HEK293 (cell line): ENCODE data around the gene TPD52L1.

Experiments
- HOXA7 ChIP-seq: sonication (generic); formaldehyde crosslinking; IDR thresholded peaks from 2 replicates; pipeline ENCODE4 v1.8.1; 2022; ENCODE audit warnings: missing genetic modification reagents, borderline replicate concordance
- MYNN ChIP-seq: fragments of 450-650 bp; formaldehyde crosslinking; IDR thresholded peaks from 2 replicates; pipeline ENCODE4 v1.5.1; 2016; ENCODE audit warnings: missing biosample characterization, missing genetic modification characterization, borderline replicate concordance
- REPIN1 ChIP-seq: fragments of 450-650 bp; formaldehyde crosslinking; IDR thresholded peaks from 2 replicates; pipeline ENCODE4 v1.5.1; 2017; ENCODE audit warnings: missing biosample characterization, missing genetic modification characterization, low read depth
- ZNF350 ChIP-seq: fragments of 450-650 bp; formaldehyde crosslinking; IDR thresholded peaks from 2 replicates; pipeline ENCODE4 v1.5.0; 2017; ENCODE audit warnings: missing biosample characterization, mild to moderate bottlenecking, missing genetic modification characterization
- ZSCAN30 ChIP-seq: fragments of 450-650 bp; IDR thresholded peaks from 2 replicates; pipeline ENCODE4 v1.5.1; 2018; ENCODE audit warnings: missing biosample characterization, mild to moderate bottlenecking, missing genetic modification characterization, moderate library complexity
- TF ChIP-seq, protein P1 (sequence below): fragments of 450-650 bp; formaldehyde crosslinking; IDR thresholded peaks from 2 replicates; pipeline ENCODE4 v1.5.1; 2016; ENCODE audit warnings: missing biosample characterization, missing genetic modification characterization
- TF ChIP-seq, protein P2 (sequence below): fragments of 450-650 bp; formaldehyde crosslinking; IDR thresholded peaks from 2 replicates; pipeline ENCODE4 v1.5.1; 2016; ENCODE audit warnings: missing biosample characterization, missing genetic modification characterization
- TF ChIP-seq, protein P3 (sequence below): fragments of 450-650 bp; formaldehyde crosslinking; IDR thresholded peaks from 2 replicates; pipeline ENCODE4 v1.5.1; 2016; ENCODE audit warnings: missing biosample characterization, missing genetic modification characterization

DNA sequence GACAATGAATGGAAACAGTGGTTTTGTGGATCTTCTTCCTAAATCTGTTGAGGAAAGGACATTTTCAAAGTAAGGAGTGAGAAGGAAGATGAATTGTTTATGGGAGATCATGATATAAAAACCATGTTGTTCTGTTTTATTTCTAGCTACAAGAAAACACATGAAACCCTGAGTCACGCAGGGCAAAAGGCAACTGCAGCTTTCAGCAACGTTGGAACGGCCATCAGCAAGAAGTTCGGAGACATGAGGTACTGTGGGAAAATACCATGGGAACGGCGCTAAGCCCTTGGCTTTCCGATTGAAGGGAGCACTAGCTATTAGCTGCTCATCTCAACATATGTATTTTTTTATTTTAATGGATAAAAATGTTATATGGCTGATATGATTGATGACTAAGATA, 94.6 kb downstream of the TPD52L1 start:
- TF ChIP-seq, protein P1, sequence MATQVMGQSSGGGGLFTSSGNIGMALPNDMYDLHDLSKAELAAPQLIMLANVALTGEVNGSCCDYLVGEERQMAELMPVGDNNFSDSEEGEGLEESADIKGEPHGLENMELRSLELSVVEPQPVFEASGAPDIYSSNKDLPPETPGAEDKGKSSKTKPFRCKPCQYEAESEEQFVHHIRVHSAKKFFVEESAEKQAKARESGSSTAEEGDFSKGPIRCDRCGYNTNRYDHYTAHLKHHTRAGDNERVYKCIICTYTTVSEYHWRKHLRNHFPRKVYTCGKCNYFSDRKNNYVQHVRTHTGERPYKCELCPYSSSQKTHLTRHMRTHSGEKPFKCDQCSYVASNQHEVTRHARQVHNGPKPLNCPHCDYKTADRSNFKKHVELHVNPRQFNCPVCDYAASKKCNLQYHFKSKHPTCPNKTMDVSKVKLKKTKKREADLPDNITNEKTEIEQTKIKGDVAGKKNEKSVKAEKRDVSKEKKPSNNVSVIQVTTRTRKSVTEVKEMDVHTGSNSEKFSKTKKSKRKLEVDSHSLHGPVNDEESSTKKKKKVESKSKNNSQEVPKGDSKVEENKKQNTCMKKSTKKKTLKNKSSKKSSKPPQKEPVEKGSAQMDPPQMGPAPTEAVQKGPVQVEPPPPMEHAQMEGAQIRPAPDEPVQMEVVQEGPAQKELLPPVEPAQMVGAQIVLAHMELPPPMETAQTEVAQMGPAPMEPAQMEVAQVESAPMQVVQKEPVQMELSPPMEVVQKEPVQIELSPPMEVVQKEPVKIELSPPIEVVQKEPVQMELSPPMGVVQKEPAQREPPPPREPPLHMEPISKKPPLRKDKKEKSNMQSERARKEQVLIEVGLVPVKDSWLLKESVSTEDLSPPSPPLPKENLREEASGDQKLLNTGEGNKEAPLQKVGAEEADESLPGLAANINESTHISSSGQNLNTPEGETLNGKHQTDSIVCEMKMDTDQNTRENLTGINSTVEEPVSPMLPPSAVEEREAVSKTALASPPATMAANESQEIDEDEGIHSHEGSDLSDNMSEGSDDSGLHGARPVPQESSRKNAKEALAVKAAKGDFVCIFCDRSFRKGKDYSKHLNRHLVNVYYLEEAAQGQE (tag by site-specific recombination), result no peak
- TF ChIP-seq ZSCAN30 (tag by site-specific recombination) (no peak), REPIN1 (no peak), ZNF350 (tag by site-specific recombination) (no peak), HOXA7 (CRISPR knock-in tag) (no peak), MYNN (tag by site-specific recombination) (no peak)
- TF ChIP-seq, protein P2, sequence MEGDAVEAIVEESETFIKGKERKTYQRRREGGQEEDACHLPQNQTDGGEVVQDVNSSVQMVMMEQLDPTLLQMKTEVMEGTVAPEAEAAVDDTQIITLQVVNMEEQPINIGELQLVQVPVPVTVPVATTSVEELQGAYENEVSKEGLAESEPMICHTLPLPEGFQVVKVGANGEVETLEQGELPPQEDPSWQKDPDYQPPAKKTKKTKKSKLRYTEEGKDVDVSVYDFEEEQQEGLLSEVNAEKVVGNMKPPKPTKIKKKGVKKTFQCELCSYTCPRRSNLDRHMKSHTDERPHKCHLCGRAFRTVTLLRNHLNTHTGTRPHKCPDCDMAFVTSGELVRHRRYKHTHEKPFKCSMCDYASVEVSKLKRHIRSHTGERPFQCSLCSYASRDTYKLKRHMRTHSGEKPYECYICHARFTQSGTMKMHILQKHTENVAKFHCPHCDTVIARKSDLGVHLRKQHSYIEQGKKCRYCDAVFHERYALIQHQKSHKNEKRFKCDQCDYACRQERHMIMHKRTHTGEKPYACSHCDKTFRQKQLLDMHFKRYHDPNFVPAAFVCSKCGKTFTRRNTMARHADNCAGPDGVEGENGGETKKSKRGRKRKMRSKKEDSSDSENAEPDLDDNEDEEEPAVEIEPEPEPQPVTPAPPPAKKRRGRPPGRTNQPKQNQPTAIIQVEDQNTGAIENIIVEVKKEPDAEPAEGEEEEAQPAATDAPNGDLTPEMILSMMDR (tag by site-specific recombination), result no peak
- TF ChIP-seq, protein P3, sequence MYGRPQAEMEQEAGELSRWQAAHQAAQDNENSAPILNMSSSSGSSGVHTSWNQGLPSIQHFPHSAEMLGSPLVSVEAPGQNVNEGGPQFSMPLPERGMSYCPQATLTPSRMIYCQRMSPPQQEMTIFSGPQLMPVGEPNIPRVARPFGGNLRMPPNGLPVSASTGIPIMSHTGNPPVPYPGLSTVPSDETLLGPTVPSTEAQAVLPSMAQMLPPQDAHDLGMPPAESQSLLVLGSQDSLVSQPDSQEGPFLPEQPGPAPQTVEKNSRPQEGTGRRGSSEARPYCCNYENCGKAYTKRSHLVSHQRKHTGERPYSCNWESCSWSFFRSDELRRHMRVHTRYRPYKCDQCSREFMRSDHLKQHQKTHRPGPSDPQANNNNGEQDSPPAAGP (tag by site-specific recombination), result no peak
